Mucosa of gallbladder (tissue), 1 donor: ENCODE results near the gene PHACTR2. TPM values are rescaled to one million over a fixed set of nuclear protein-coding genes. Genes with fewer than 3 reads are reported as not detected.

Source experiments
- DNase-seq: peaks from one replicate; pipeline ENCODE4 v3.0.0-alpha.2; 2020; ENCODE audit warnings: low spot score
- total RNA-seq: library from RNA; stranded (reverse); gene quantifications from one replicate; pipeline ENCODE4 v1.2.1, GENCODE V29; 2021
- donor health status: DM: no; HTN: no; CAD: no.

Gene PHACTR2
- total RNA-seq, 1 donor from 2014 or later, result 57.6 TPM

GRCh38 chr6:143675382-143675900, 2.3 kb upstream of the PHACTR2 start:
- DNase-seq, result no peak

GRCh38 chr6:143675946-143676345, 1.8 kb upstream of the PHACTR2 start:
- no peak for DNase-seq

- DNase-seq, result no peak
Measured at GRCh38 chr6:143676437-143677045, 1.2 kb upstream of the PHACTR2 start.

GRCh38 chr6:143677577-143677890, 231 bp upstream of the PHACTR2 start:
- no peak for DNase-seq

GRCh38 chr6:143679041-143679440, 1.3 kb downstream of the PHACTR2 start:
- no peak for DNase-seq

GRCh38 chr6:143680141-143680540, 2.4 kb downstream of the PHACTR2 start:
- DNase-seq, result no peak

- DNase-seq, result no peak
Measured at GRCh38 chr6:143682805-143683204, 5.0 kb downstream of the PHACTR2 start.

GRCh38 chr6:143684486-143684885, 6.7 kb downstream of the PHACTR2 start:
- DNase-seq, result no peak

GRCh38 chr6:143685653-143686052, 7.9 kb downstream of the PHACTR2 start:
- no peak for DNase-seq

- no peak for DNase-seq
Measured at GRCh38 chr6:143687591-143687990, 9.8 kb downstream of the PHACTR2 start.

GRCh38 chr6:143688681-143689080, 10.9 kb downstream of the PHACTR2 start:
- no peak for DNase-seq

- no peak for DNase-seq
Measured at GRCh38 chr6:143689852-143690251, 12.1 kb downstream of the PHACTR2 start.

- DNase-seq, result no peak
Measured at GRCh38 chr6:143691155-143691554, 13.4 kb downstream of the PHACTR2 start.

GRCh38 chr6:143691900-143692636, 14.3 kb downstream of the PHACTR2 start:
- DNase-seq, result no peak

- no peak for DNase-seq
Measured at GRCh38 chr6:143692696-143693095, 14.9 kb downstream of the PHACTR2 start.

- no peak for DNase-seq
Measured at GRCh38 chr6:143694013-143694412, 16.2 kb downstream of the PHACTR2 start.

- DNase-seq, result no peak
Measured at GRCh38 chr6:143694560-143694959, 16.8 kb downstream of the PHACTR2 start.

- DNase-seq, result no peak
Measured at GRCh38 chr6:143695130-143695968, 17.6 kb downstream of the PHACTR2 start.

- no peak for DNase-seq
Measured at GRCh38 chr6:143695969-143696663, 18.4 kb downstream of the PHACTR2 start.

GRCh38 chr6:143696664-143697000, 18.9 kb downstream of the PHACTR2 start:
- no peak for DNase-seq

- no peak for DNase-seq
Measured at GRCh38 chr6:143697076-143697800, 19.5 kb downstream of the PHACTR2 start.
